Breast epithelium (tissue), 4 donors: Measurements from ENCODE around the gene CACNA2D1. TPM values are rescaled to one million over a fixed set of nuclear protein-coding genes. Genes with fewer than 3 reads are reported as not detected.

Source experiments
- DNase-seq, 2 donors: peaks; one replicate each; pipeline ENCODE4 v3.0.0-alpha.2; 2019; ENCODE audit warnings: low spot score in 2 of 2
- H3K27ac ChIP-seq, 2 donors: fragments of 200-600 bp; sonication (generic) in 1 of 2; one replicate each; pipeline ENCODE4 v1.5.1; 2016 to 2019; ENCODE audit warnings: mild to moderate bottlenecking in 1 of 2
- H3K27me3 ChIP-seq, 2 donors: fragments of 200-600 bp; sonication (generic) in 1 of 2; one replicate each; pipeline versions ENCODE4 v1.5.1 to v1.6.0; 2017 to 2019; ENCODE audit warnings: control low read depth in 1 of 2, mild to moderate bottlenecking in 1 of 2
- H3K36me3 ChIP-seq: fragments of 200-600 bp; one replicate; pipeline ENCODE4 v1.5.1; 2019
- H3K4me1 ChIP-seq, 2 donors: fragments of 200-600 bp; sonication (generic); one replicate each; pipeline ENCODE4 v1.5.1; 2016 to 2019; ENCODE audit warnings: control low read depth in 1 of 2
- H3K4me3 ChIP-seq, 3 donors: fragments of 200-600 bp; sonication (generic); 1 replicate in 2 of 3; 2 replicates in 1 of 3; pipeline ENCODE4 v1.5.1; 2016 to 2019; ENCODE audit warnings: mild to moderate bottlenecking in 3 of 3, moderate library complexity in 2 of 3
- H3K9me3 ChIP-seq, 2 donors: fragments of 200-600 bp; sonication (generic) in 1 of 2; one replicate each; pipeline ENCODE4 v1.5.1; 2016 to 2019; ENCODE audit warnings: control low read depth in 1 of 2
- CTCF ChIP-seq, 3 donors: fragments of 450-650 bp; IDR thresholded peaks; one replicate each; pipeline ENCODE4 v1.5.1; 2016 to 2017; ENCODE audit warnings: antibody characterized with exemption in 3 of 3, mild to moderate bottlenecking in 3 of 3, moderate library complexity in 3 of 3
- POLR2A ChIP-seq: fragments of 450-650 bp; IDR thresholded peaks from one replicate; pipeline ENCODE4 v1.6.1; 2016; ENCODE audit warnings: antibody characterized with exemption, mild to moderate bottlenecking, moderate library complexity
- POLR2AphosphoS5 ChIP-seq, 3 donors: sonication (generic); formaldehyde crosslinking; IDR thresholded peaks; one replicate each; pipeline ENCODE4 v1.6.1; 2017; ENCODE audit warnings: antibody characterized with exemption in 3 of 3
- intact Hi-C: fragments of 100-400 bp; cut with DNase I; formaldehyde crosslinking; loops from one replicate; pipeline ENCODE4 v1.15.1; 2023; ENCODE audit warnings: low total_unique reads
- total RNA-seq, 3 donors: library from RNA; depleted of rRNA; stranded (reverse); fragments of >200 nt; gene quantifications; one replicate each; pipeline ENCODE4 v1.1.0, GENCODE V29; 2016

Gene CACNA2D1
- total RNA-seq, 3 donors from 2014 or later: 10.2 to 79.4 (median 16.0) TPM

GRCh38 chr7:82358923-82359322, 84.7 kb downstream of the CACNA2D1 start:
- Histone ChIP-seq H3K36me3 (no peaks in the 10 kb centered on the region), H3K27me3 (no peaks in the 10 kb centered on the region), H3K4me1 (no peaks in the 10 kb centered on the region), H3K9me3 (no peaks in the 10 kb centered on the region), H3K27ac (no peak overlapping the region), H3K4me3 (no peak overlapping the region)
- intact Hi-C loops: no loop called here
- TF ChIP-seq POLR2AphosphoS5 (IDR thresholded peaks at IDR 0.05) (no peak), CTCF (IDR thresholded peaks at IDR 0.05) (no peak), POLR2A (no peak)
- DNase-seq: no peak

DNA sequence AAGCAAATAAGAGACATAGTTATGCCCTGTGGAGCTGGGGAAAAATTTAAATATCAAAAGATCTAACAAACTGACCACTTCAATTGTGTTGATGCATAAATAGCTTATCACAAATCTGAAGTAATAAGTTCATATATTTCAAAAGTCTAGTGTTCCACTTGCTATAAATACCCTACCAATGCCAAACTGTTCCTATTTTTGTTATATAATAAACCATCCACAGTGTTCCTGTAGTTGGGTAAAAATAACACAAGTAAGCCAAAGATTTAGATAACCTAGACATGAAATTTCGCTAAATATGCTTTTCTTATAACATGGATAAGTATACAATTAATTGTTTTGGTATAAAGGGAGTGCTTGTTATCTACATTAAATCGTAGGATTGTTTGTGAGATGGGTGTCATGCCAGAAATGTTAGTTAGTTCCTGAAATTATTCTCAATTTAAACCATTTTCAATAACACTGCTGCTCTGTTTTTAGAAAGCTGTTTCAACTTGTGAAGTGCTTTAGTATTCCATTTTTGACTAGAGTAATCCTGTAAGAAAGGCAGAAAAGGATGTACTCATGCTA, 85.5 kb downstream of the CACNA2D1 start:
- H3K27me3 ChIP-seq: no peaks in the 10 kb centered on the region
- intact Hi-C loops: no loop called here
- no peak overlapping the region for H3K4me3 ChIP-seq
- TF ChIP-seq POLR2A (no peak), POLR2AphosphoS5 (IDR thresholded peaks at IDR 0.05) (no peak), CTCF (IDR thresholded peaks at IDR 0.05) (no peak)
- no peaks in the 10 kb centered on the region for H3K36me3 ChIP-seq
- no peaks in the 10 kb centered on the region for H3K9me3 ChIP-seq
- no peak for DNase-seq
- no peaks in the 10 kb centered on the region for H3K4me1 ChIP-seq
- no peak overlapping the region for H3K27ac ChIP-seq

DNA sequence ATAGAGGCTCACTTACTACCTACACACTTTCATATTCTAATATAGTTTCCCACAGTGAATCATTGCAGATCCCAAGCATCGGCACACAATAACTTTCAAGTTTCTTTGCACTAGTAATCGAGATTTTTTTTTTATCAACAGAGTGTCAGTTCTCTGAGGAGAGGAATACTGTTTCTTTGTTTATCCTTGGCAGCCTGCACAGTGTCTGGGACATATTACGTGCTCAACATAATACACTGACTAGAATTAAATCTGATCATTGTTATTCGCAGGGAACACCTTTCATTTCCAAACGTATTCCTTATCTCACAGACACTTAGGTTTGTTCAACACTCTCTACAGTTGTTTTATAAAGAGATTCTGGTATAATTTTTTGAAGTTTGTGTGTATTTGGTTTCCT, 95.3 kb downstream of the CACNA2D1 start:
- H3K9me3 ChIP-seq: no peaks in the 10 kb centered on the region
- no peaks in the 10 kb centered on the region for H3K4me1 ChIP-seq
- TF ChIP-seq POLR2AphosphoS5 (IDR thresholded peaks at IDR 0.05): no peak
- no peak for TF ChIP-seq CTCF (IDR thresholded peaks at IDR 0.05)
- no peak for TF ChIP-seq POLR2A
- intact Hi-C loops: no loop called here
- H3K27ac ChIP-seq: no peak overlapping the region
- DNase-seq: no peak
- H3K27me3 ChIP-seq: no peaks in the 10 kb centered on the region
- H3K4me3 ChIP-seq: no peak overlapping the region
- no peaks in the 10 kb centered on the region for H3K36me3 ChIP-seq

DNA sequence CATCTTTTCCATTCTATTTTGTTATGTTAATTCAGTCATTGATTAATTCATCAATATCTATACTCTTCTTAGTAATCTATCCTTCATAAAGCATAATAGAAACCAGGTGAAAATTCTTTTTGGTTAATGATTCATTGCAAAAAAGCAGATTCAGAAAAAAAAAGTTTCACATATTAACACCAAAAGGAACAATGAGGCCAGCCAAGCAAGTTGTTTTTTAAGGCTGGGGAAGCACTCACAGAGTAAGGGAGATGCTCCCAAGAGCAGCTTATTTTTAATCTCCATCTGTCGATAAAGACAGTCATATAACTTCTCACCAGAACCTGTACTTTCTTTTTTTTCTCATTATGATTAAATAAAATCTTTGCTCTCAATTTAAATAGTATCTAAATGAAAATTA, 95.8 kb downstream of the CACNA2D1 start:
- Histone ChIP-seq H3K36me3 (no peaks in the 10 kb centered on the region), H3K27me3 (no peaks in the 10 kb centered on the region), H3K9me3 (no peaks in the 10 kb centered on the region), H3K27ac (no peak overlapping the region), H3K4me3 (no peak overlapping the region), H3K4me1 (no peaks in the 10 kb centered on the region)
- DNase-seq: no peak
- intact Hi-C loops: no loop called here
- TF ChIP-seq CTCF (IDR thresholded peaks at IDR 0.05): no peak
- TF ChIP-seq POLR2A: no peak
- no peak for TF ChIP-seq POLR2AphosphoS5 (IDR thresholded peaks at IDR 0.05)

GRCh38 chr7:82345886-82346285, 97.7 kb downstream of the CACNA2D1 start:
- DNase-seq: no peak
- intact Hi-C loops: no loop called here

More at GRCh38 chr7:82345886-82346285, 97.7 kb downstream of the CACNA2D1 start:
- H3K27ac ChIP-seq: no peak overlapping the region
- H3K27me3 ChIP-seq: no peaks in the 10 kb centered on the region
- H3K4me1 ChIP-seq: no peaks in the 10 kb centered on the region
- H3K4me3 ChIP-seq: no peak overlapping the region
- no peaks in the 10 kb centered on the region for H3K9me3 ChIP-seq
- H3K36me3 ChIP-seq: no peaks in the 10 kb centered on the region
- TF ChIP-seq POLR2AphosphoS5 (IDR thresholded peaks at IDR 0.05): no peak
- no peak for TF ChIP-seq POLR2A
- TF ChIP-seq CTCF (IDR thresholded peaks at IDR 0.05): no peak
